HEK293 (cell line): ENCODE data around the gene HIPK4.
"Not testable (repeated sequence)": the region's sequence is repeated elsewhere in the genome, so short reads cannot be mapped to it uniquely, and the experiment has no call there.

Source experiments
- CTCF ChIA-PET: fragments of 350-600 bp; formaldehyde crosslinking; extraction: SDS; loops from one replicate; lab custom pipeline; 2021; ENCODE audit warnings: antibody characterized with exemption; lab: Yijun Ruan, JAX
- POLR2A ChIA-PET: fragments of 300-600 bp; formaldehyde crosslinking; extraction: SDS; loops from one replicate; lab custom pipeline; 2020; ENCODE audit warnings: antibody characterized with exemption, inconsistent platforms; lab: Yijun Ruan, JAX
- H3K27ac ChIP-seq: fragments of 200-500 bp; sonication (Bioruptor generic); 2 replicates; pipeline ENCODE4 v1.5.1; 2014; ENCODE audit warnings: low read depth, low read length, control low read depth, inconsistent platforms; ENCODE audit errors: extremely low read depth
- H3K36me3 ChIP-seq, 2 experiments: fragments of 200-500 bp in 1 of 2; sonication (Bioruptor generic) in 1 of 2; 1 replicate in 1 of 2; 2 replicates in 1 of 2; pipeline ENCODE4 v1.5.1; 2014 to 2017; ENCODE audit warnings: inconsistent platforms in 2 of 2, low read length in 2 of 2; ENCODE audit not compliant: control insufficient read depth in 2 of 2, insufficient read depth in 1 of 2
- H3K4me1 ChIP-seq: fragments of 200-500 bp; sonication (Bioruptor generic); 2 replicates; pipeline ENCODE4 v1.5.1; 2014; ENCODE audit warnings: mild to moderate bottlenecking, low read length, inconsistent platforms; ENCODE audit not compliant: control insufficient read depth, insufficient read depth
- H3K4me3 ChIP-seq: 2 replicates; pipeline ENCODE4 v1.5.1; 2011; ENCODE audit warnings: low read depth, mild to moderate bottlenecking, control low read depth, low read length, moderate library complexity
- H3K9me3 ChIP-seq: fragments of 200-500 bp; sonication (Bioruptor generic); 2 replicates; pipeline ENCODE4 v1.5.1; 2014; ENCODE audit warnings: low read depth, low read length, inconsistent platforms; ENCODE audit not compliant: control insufficient read depth, insufficient read depth
- AEBP2 ChIP-seq: fragments of 450-650 bp; formaldehyde crosslinking; IDR thresholded peaks from 2 replicates; pipeline ENCODE4 v1.5.1; 2016; ENCODE audit warnings: missing biosample characterization, missing genetic modification characterization, borderline replicate concordance
- TRIM28 ChIP-seq: IDR thresholded peaks from 2 replicates; pipeline ENCODE4 v1.6.1; 2011; ENCODE audit warnings: low read length, control low read depth, borderline replicate concordance
- ZBTB17 ChIP-seq: fragments of 450-650 bp; formaldehyde crosslinking; IDR thresholded peaks from 2 replicates; pipeline ENCODE4 v1.5.1; 2016; ENCODE audit warnings: missing biosample characterization, missing genetic modification characterization
- ZBTB26 ChIP-seq: fragments of 450-650 bp; formaldehyde crosslinking; optimal IDR thresholded peaks from 2 replicates; pipeline ENCODE3; 2016; ENCODE audit warnings: missing biosample characterization, mild to moderate bottlenecking, missing genetic modification characterization
- ZIC2 ChIP-seq: fragments of 450-650 bp; formaldehyde crosslinking; IDR thresholded peaks from 2 replicates; pipeline ENCODE4 v1.5.1; 2016; ENCODE audit warnings: missing biosample characterization, missing genetic modification characterization
- ZNF121 ChIP-seq: fragments of 450-650 bp; formaldehyde crosslinking; IDR thresholded peaks from 2 replicates; pipeline ENCODE4 v1.5.1; 2016; ENCODE audit warnings: missing biosample characterization, missing genetic modification characterization
- ZNF148 ChIP-seq: fragments of 450-650 bp; formaldehyde crosslinking; IDR thresholded peaks from 2 replicates; pipeline ENCODE4 v1.5.0; 2017; ENCODE audit warnings: missing biosample characterization, missing genetic modification characterization, borderline replicate concordance
- ZNF211 ChIP-seq: fragments of 450-650 bp; formaldehyde crosslinking; IDR thresholded peaks from 2 replicates; pipeline ENCODE4 v1.5.1; 2016; ENCODE audit warnings: low read depth, missing biosample characterization, missing genetic modification characterization
- ZNF341 ChIP-seq: fragments of 450-650 bp; formaldehyde crosslinking; IDR thresholded peaks from 2 replicates; pipeline ENCODE4; 2016; ENCODE audit warnings: low read depth, missing biosample characterization, missing genetic modification characterization
- ZNF366 ChIP-seq: fragments of 450-650 bp; formaldehyde crosslinking; conservative IDR thresholded peaks from 2 replicates; pipeline ENCODE4 v1.5.1; 2016; ENCODE audit warnings: missing biosample characterization, missing genetic modification characterization
- ZNF37A ChIP-seq: fragments of 450-650 bp; IDR thresholded peaks from 2 replicates; pipeline ENCODE4 v1.5.1; 2018; ENCODE audit warnings: missing biosample characterization, missing genetic modification characterization
- ZNF544 ChIP-seq: fragments of 450-650 bp; formaldehyde crosslinking; IDR thresholded peaks from 2 replicates; pipeline ENCODE4 v1.5.0; 2017; ENCODE audit warnings: missing biosample characterization, missing genetic modification characterization
- ZNF571 ChIP-seq: fragments of 450-650 bp; formaldehyde crosslinking; IDR thresholded peaks from 2 replicates; pipeline ENCODE4 v1.5.0; 2017; ENCODE audit warnings: missing biosample characterization, missing genetic modification characterization
- ZNF654 ChIP-seq: fragments of 450-650 bp; formaldehyde crosslinking; IDR thresholded peaks from 2 replicates; pipeline ENCODE4 v1.5.1; 2016; ENCODE audit warnings: low read depth, missing biosample characterization, missing genetic modification characterization
- ZNF658 ChIP-seq: fragments of 450-650 bp; formaldehyde crosslinking; IDR thresholded peaks from 2 replicates; pipeline ENCODE4; 2016; ENCODE audit warnings: missing biosample characterization, missing genetic modification characterization
- ZNF664 ChIP-seq: fragments of 450-650 bp; formaldehyde crosslinking; IDR thresholded peaks from 2 replicates; pipeline ENCODE4 v1.5.1; 2016; ENCODE audit warnings: missing biosample characterization, missing genetic modification characterization
- ZSCAN23 ChIP-seq: fragments of 450-650 bp; formaldehyde crosslinking; IDR thresholded peaks from 2 replicates; pipeline ENCODE4 v1.5.1; 2016; ENCODE audit warnings: missing biosample characterization, missing genetic modification characterization
- ZSCAN4 ChIP-seq: fragments of 450-650 bp; formaldehyde crosslinking; IDR thresholded peaks from 2 replicates; pipeline ENCODE4 v1.5.1; 2017; ENCODE audit warnings: missing biosample characterization, missing genetic modification characterization
- ZSCAN5A ChIP-seq: fragments of 450-650 bp; formaldehyde crosslinking; IDR thresholded peaks from 2 replicates; pipeline ENCODE4 v1.5.1; 2016; ENCODE audit warnings: missing biosample characterization, missing genetic modification characterization

Gene HIPK4

GRCh38 chr19:40410030-40410389 is 20.0 kb upstream of the HIPK4 start:
- ChIA-PET CTCF (interaction anchor here (0.5 to 4.4 kb wide), 4 partner anchors 11 to 111 kb away, joined by 4 to 37 read pairs (median 6); no protein-coding TSS in a partner anchor), POLR2A (interaction anchor here (1.2 kb wide), 1 partner anchor 44 kb away, joined by 3 read pairs; no protein-coding TSS in a partner anchor)
- Histone ChIP-seq H3K4me1 (no peaks in the 10 kb centered on the region), H3K27ac (no peak overlapping the region), H3K36me3 (no peaks in the 10 kb centered on the region), H3K4me3 (no peak overlapping the region), H3K9me3 (no peaks in the 10 kb centered on the region)
- TF ChIP-seq ZSCAN4 (no peak), ZNF664 (tag by site-specific recombination) (no peak), ZSCAN5A (tag by site-specific recombination) (no peak), ZBTB17 (tag by site-specific recombination) (no peak), ZNF571 (tag by site-specific recombination) (no peak), ZBTB26 (no peak), ZSCAN23 (tag by site-specific recombination) (no peak), ZNF211 (tag by site-specific recombination) (no peak), ZNF341 (no peak)

- not testable (repeated sequence) for H3K27ac ChIP-seq, H3K4me1 ChIP-seq
- CTCF ChIA-PET: interaction anchor here (0.6 to 4.4 kb wide), 7 partner anchors 12 to 113 kb away, joined by 3 to 37 read pairs (median 4); partner anchors contain the start of gene SERTAD1
These were observed 18.6 kb upstream of the HIPK4 start for GRCh38 chr19:40408598-40408925.

GRCh38 chr19:40407714-40408597 is 18.0 kb upstream of the HIPK4 start:
- H3K9me3 ChIP-seq: no peaks in the 10 kb centered on the region
- H3K4me1 ChIP-seq: peaks cover 8% of the 10 kb centered on the region
- ChIA-PET CTCF (interaction anchor here (0.8 to 1.6 kb wide), 6 partner anchors 13 to 227 kb away, joined by 3 to 6 read pairs (median 4); partner anchors contain the start of gene SERTAD1), POLR2A (interaction anchor here (1.1 to 2.4 kb wide), 3 partner anchors 13 to 35 kb away, joined by 3 to 7 read pairs (median 4); no protein-coding TSS in a partner anchor)
- no peaks in the 10 kb centered on the region for H3K36me3 ChIP-seq
- H3K4me3 ChIP-seq: no peak overlapping the region
- H3K27ac ChIP-seq: no peak overlapping the region
- no peak for TF ChIP-seq ZNF121 (tag by site-specific recombination)
- no peak for TF ChIP-seq ZNF211 (tag by site-specific recombination)
- TF ChIP-seq ZNF366 (tag by site-specific recombination): no peak
- no peak for TF ChIP-seq ZNF658 (tag by site-specific recombination)
- TF ChIP-seq AEBP2 (tag by site-specific recombination): no peak
- TF ChIP-seq TRIM28: no peak
- no peak for TF ChIP-seq ZNF544 (tag by site-specific recombination)
- TF ChIP-seq ZIC2: no peak
- no peak for TF ChIP-seq ZNF37A (tag by site-specific recombination)
- no peak for TF ChIP-seq ZNF654 (tag by site-specific recombination)
- no peak for TF ChIP-seq ZNF148 (tag by site-specific recombination)

More at GRCh38 chr19:40408598-40408925, 18.6 kb upstream of the HIPK4 start:
- not testable (repeated sequence) for H3K36me3 ChIP-seq, H3K4me3 ChIP-seq, H3K9me3 ChIP-seq
- POLR2A ChIA-PET: interaction anchor here (1.2 to 1.8 kb wide), 2 partner anchors 18 to 34 kb away, joined by 4 to 6 read pairs; partner anchors contain the start of gene SERTAD1
- TF ChIP-seq ZNF121 (tag by site-specific recombination) (peak; percentile 98), ZSCAN4 (peak; percentile 29)
